Vagina (tissue), 2 donors: ENCODE results near the gene RHOXF2. TPM values are rescaled to one million over a fixed set of nuclear protein-coding genes. Genes with fewer than 3 reads are reported as not detected.

Experiments
- DNase-seq, 2 donors: peaks; one replicate each; pipeline ENCODE4 v3.0.0-alpha.2; 2017; ENCODE audit errors: extremely low spot score in 2 of 2
- H3K27ac ChIP-seq: fragments of 200-600 bp; sonication (generic); one replicate; pipeline ENCODE4 v1.5.1; 2019
- H3K27me3 ChIP-seq: fragments of 200-600 bp; sonication (generic); one replicate; pipeline ENCODE4 v1.5.1; 2019
- H3K36me3 ChIP-seq, 2 donors: fragments of 200-600 bp; sonication (generic); one replicate each; pipeline ENCODE4 v1.5.1; 2017 to 2019
- H3K4me1 ChIP-seq: fragments of 200-600 bp; sonication (generic); one replicate; pipeline ENCODE4 v1.5.1; 2019
- H3K4me3 ChIP-seq, 2 donors: fragments of 200-600 bp; sonication (generic); 1 replicate in 1 of 2; 2 replicates in 1 of 2; pipeline ENCODE4 v1.5.1; 2016 to 2019
- H3K9me3 ChIP-seq: fragments of 200-600 bp; sonication (generic); one replicate; pipeline ENCODE4 v1.5.1; 2019
- POLR2A ChIP-seq, 2 donors: fragments of 450-650 bp; IDR thresholded peaks; one replicate each; pipeline ENCODE4 v1.6.1; 2017; ENCODE audit warnings: antibody characterized with exemption in 2 of 2, mild to moderate bottlenecking in 2 of 2, moderate library complexity in 2 of 2
- POLR2AphosphoS5 ChIP-seq, 2 donors: sonication (generic); formaldehyde crosslinking; IDR thresholded peaks; one replicate each; pipeline ENCODE4 v1.9.0; 2017; ENCODE audit warnings: antibody characterized with exemption in 2 of 2, mild to moderate bottlenecking in 2 of 2, low read depth in 1 of 2; ENCODE audit not compliant: insufficient read depth in 1 of 2
- intact Hi-C: fragments of 100-400 bp; cut with DNase I; formaldehyde crosslinking; loops from one replicate; pipeline ENCODE4 v1.15.1; 2023
- total RNA-seq: library from RNA; depleted of rRNA; stranded (reverse); fragments of >200 nt; gene quantifications from one replicate; pipeline ENCODE4 v1.2.3, GENCODE V29; 2016
- TF ChIP-seq, protein P1 (sequence below), 3 experiments: fragments of 450-650 bp in 2 of 3; fragments of 200-600 bp in 1 of 3; sonication (generic) in 1 of 3; IDR thresholded peaks; one replicate each; pipeline ENCODE4 v1.5.1; 2017 to 2019; ENCODE audit warnings: antibody characterized with exemption in 3 of 3, mild to moderate bottlenecking in 2 of 3, moderate library complexity in 2 of 3

RHOXF2 gene
- total RNA-seq, 1 donor from 2014 or later: not detected

- no peaks in the 10 kb centered on the region for H3K27me3 ChIP-seq
- TF ChIP-seq, protein P1, sequence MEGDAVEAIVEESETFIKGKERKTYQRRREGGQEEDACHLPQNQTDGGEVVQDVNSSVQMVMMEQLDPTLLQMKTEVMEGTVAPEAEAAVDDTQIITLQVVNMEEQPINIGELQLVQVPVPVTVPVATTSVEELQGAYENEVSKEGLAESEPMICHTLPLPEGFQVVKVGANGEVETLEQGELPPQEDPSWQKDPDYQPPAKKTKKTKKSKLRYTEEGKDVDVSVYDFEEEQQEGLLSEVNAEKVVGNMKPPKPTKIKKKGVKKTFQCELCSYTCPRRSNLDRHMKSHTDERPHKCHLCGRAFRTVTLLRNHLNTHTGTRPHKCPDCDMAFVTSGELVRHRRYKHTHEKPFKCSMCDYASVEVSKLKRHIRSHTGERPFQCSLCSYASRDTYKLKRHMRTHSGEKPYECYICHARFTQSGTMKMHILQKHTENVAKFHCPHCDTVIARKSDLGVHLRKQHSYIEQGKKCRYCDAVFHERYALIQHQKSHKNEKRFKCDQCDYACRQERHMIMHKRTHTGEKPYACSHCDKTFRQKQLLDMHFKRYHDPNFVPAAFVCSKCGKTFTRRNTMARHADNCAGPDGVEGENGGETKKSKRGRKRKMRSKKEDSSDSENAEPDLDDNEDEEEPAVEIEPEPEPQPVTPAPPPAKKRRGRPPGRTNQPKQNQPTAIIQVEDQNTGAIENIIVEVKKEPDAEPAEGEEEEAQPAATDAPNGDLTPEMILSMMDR (IDR thresholded peaks at IDR 0.05): no peak
- TF ChIP-seq POLR2AphosphoS5 (IDR thresholded peaks at IDR 0.05; ENCODE audit: insufficient read depth in 1 of 2, low read depth in 1 of 2): no peak
- no peak for TF ChIP-seq POLR2A (IDR thresholded peaks at IDR 0.05)
Observed at GRCh38 chrX:120136128-120136527, 22.3 kb upstream of the RHOXF2 start.

DNA sequence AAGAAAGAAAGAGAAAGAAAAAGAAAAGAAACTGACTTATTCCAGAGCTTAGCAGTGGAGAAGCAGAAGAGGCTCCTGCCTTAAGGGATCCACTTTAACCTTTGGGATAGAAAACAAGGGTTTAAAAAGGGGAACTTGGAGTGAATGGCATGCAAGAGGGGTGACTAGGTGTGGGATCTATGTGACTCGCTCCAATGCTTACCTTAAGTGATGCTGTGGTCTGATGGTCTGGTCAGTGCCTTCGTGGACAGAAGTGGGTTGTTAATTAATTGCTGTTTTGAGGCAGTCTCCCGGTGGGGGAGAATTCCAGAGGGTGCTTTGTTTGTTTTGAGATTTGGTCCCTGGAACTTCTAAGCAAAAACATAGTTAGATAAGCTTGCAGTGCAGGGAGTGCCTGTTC, 21.6 kb upstream of the RHOXF2 start:
- Histone ChIP-seq H3K9me3 (no peaks in the 10 kb centered on the region), H3K4me1 (no peaks in the 10 kb centered on the region), H3K4me3 (no peak overlapping the region), H3K27ac (no peak overlapping the region), H3K36me3 (no peaks in the 10 kb centered on the region), H3K27me3 (no peaks in the 10 kb centered on the region)
- intact Hi-C loops: no loop called here
- DNase-seq: no peak
- no peak for TF ChIP-seq POLR2A (IDR thresholded peaks at IDR 0.05)
- TF ChIP-seq POLR2AphosphoS5 (IDR thresholded peaks at IDR 0.05; ENCODE audit: insufficient read depth in 1 of 2, low read depth in 1 of 2): no peak
- TF ChIP-seq, protein P1 (IDR thresholded peaks at IDR 0.05): no peak

More at GRCh38 chrX:120136128-120136527, 22.3 kb upstream of the RHOXF2 start:
- Histone ChIP-seq H3K36me3 (no peaks in the 10 kb centered on the region), H3K4me1 (no peaks in the 10 kb centered on the region), H3K9me3 (no peaks in the 10 kb centered on the region), H3K4me3 (no peak overlapping the region), H3K27ac (no peak overlapping the region)
- DNase-seq: no peak
- intact Hi-C loops: no loop called here

DNA sequence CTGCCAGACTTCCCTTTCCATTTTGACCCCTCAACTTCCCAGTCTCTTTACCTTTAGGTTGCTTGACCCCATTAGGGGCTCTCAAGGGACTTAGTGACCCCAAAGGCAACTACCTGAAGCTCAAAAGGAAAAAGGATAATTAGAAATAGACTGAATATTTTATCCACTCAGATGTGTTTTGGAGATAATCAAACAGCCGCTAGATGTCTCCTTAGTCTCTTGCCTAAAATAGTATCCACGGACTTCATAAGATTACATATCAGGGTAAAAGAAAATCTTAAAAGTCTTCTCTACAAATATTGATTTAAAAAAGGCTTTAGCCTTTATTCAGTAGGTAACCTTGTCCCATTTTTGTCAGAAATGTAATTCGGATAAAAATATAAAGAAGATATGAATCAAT, 21.0 kb upstream of the RHOXF2 start:
- no peaks in the 10 kb centered on the region for H3K36me3 ChIP-seq
- DNase-seq: no peak
- H3K27ac ChIP-seq: no peak overlapping the region
- H3K27me3 ChIP-seq: no peaks in the 10 kb centered on the region
- TF ChIP-seq POLR2AphosphoS5 (IDR thresholded peaks at IDR 0.05; ENCODE audit: insufficient read depth in 1 of 2, low read depth in 1 of 2): no peak
- TF ChIP-seq, protein P1 (IDR thresholded peaks at IDR 0.05): no peak
- no peak for TF ChIP-seq POLR2A (IDR thresholded peaks at IDR 0.05)
- no peak overlapping the region for H3K4me3 ChIP-seq
- intact Hi-C loops: no loop called here
- no peaks in the 10 kb centered on the region for H3K9me3 ChIP-seq
- no peaks in the 10 kb centered on the region for H3K4me1 ChIP-seq

- intact Hi-C loops: no loop called here
- no peak for DNase-seq
- Histone ChIP-seq H3K4me1 (no peaks in the 10 kb centered on the region), H3K36me3 (no peaks in the 10 kb centered on the region), H3K27me3 (no peaks in the 10 kb centered on the region), H3K9me3 (no peaks in the 10 kb centered on the region), H3K4me3 (no peak overlapping the region), H3K27ac (no peak overlapping the region)
- no peak for TF ChIP-seq POLR2AphosphoS5 (IDR thresholded peaks at IDR 0.05; ENCODE audit: insufficient read depth in 1 of 2, low read depth in 1 of 2)
Observed at GRCh38 chrX:120140293-120140981, 18.0 kb upstream of the RHOXF2 start.

GRCh38 chrX:120144178-120144844, 14.1 kb upstream of the RHOXF2 start:
- no peak overlapping the region for H3K27ac ChIP-seq
- no peak for DNase-seq
- H3K36me3 ChIP-seq: no peaks in the 10 kb centered on the region
- no peaks in the 10 kb centered on the region for H3K27me3 ChIP-seq
- H3K4me1 ChIP-seq: no peaks in the 10 kb centered on the region
- no peak overlapping the region for H3K4me3 ChIP-seq
- no peaks in the 10 kb centered on the region for H3K9me3 ChIP-seq
- no peak for TF ChIP-seq POLR2A (IDR thresholded peaks at IDR 0.05)
- TF ChIP-seq, protein P1 (IDR thresholded peaks at IDR 0.05): no peak
- TF ChIP-seq POLR2AphosphoS5 (IDR thresholded peaks at IDR 0.05; ENCODE audit: insufficient read depth in 1 of 2, low read depth in 1 of 2): no peak
- intact Hi-C loops: no loop called here
